GM19023 (cell line): Measurements from ENCODE around the gene TCEANC.

Experiments used
- ATAC-seq: cut with Tn5 transposase; IDR thresholded peaks from one replicate; pipeline ENCODE4 v1.9.1; 2021; ENCODE audit warnings: mild to moderate bottlenecking, moderate library complexity; ENCODE audit not compliant: unreplicated experiment

The TCEANC gene

DNA sequence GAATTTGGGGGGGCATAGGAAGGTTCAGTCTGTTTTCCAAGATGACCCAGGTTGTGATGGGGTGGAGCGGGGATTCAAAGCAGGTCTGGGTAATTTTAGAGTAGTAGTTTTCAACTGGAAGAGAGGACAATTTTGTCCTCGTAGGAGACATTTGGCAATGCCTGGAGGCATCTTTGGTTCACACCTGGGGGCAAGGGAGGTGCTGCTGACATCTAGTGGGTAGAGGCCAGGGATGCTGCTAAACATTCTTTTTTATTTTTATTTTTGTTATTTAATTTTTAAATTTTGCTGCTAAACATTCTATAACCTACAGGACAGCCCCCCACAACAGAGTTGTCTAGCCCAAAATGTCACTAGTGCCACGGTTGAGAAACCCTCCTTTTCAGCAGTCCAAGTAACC is 37.9 kb downstream of the TCEANC start:
- ATAC-seq = no peak

DNA sequence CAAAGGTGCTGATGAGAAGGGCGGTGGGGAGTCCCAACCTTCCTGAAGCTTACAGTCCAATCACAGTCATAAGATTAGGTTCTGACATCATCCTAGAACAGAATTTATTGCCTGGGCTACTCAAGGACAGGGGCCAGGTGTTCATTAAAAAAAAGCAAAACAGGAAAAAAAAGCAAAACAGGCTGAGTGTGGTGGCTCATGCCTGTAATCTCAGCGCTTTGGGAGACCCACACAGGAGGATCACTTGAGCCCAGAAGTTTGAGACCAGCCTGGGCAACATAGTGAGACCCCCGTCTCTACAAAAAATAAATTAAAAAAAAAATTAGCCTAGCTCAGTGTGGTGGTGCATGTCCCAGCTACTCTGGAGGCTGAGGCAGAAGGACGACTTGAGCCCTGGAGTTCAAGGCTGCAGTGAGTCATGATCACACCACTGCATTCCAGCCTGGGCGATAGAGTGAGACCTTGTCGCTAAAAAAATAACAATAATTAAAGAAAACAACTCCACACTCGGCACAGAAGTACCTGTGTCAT is 39.0 kb downstream of the TCEANC start:
- no peak for ATAC-seq

DNA sequence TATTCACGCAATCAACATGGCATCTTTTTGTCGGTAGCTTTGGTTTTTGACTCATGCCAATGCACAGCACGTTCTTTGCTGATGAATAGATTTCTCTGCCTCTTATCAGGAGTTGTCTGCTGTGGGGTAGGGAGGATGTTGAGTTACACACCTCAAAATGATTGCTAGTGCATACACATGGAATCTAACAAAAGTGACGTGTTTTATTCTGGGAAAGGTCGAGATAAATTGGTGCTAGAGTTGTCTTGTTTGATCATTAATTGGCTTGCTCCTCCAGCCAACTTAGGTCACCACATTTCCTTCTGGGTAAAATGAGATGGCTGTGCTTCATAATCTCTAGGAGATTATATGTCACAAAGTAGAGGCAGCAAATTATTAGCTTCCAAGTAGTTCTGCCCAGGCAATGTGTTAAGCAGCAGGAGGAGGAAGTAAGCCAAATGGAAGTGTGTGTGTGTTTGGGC is 39.9 kb downstream of the TCEANC start:
- ATAC-seq = no peak

DNA sequence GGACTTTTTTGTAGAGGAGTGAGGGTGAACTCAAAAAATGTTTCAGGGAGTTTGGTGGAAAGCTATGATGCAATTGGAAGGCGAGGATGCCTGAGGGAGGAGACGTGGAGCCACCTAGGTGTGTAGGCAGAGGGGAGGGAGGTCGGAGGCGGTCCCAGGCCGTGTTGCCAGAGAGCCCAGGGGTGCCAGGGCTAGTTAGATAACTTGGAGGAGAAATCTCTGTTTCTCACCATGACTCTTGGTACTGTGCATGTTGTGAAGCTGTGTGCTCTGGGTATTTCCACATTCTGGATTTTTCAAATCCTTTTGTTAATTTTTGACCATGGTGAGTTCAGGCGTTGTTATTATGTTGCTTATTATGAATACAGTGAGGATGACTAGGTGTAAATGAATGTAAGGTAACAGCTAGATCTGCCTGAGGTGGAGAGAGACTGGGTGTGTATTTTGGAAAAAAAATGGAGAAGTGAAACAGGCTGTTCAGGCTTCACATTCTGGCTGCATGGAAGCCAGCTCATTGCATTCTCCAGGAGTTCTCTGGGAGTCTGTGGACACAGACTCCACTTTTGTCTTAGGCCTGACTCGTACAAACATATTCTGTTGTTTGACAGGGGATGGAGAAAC is 40.5 kb downstream of the TCEANC start:
- no peak for ATAC-seq

DNA sequence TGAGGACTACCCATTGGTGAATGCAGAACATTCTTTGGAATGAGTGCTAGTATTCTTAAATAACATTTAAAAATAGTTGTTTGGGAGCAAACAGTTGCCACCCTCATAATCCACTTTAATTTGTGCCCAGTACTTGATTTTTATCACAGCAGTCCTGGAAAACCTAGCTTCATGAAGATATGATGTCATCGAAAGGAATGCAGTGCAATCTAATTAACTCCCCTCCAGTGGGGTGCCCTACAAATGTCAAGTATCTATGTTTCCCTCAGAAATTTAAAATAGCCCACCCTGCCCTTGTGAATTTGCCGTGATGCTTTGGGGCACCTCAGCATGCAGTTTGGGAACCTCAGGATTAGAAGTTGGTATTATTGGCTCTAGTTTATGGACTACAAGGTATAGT is 41.4 kb downstream of the TCEANC start:
- ATAC-seq = no peak

DNA sequence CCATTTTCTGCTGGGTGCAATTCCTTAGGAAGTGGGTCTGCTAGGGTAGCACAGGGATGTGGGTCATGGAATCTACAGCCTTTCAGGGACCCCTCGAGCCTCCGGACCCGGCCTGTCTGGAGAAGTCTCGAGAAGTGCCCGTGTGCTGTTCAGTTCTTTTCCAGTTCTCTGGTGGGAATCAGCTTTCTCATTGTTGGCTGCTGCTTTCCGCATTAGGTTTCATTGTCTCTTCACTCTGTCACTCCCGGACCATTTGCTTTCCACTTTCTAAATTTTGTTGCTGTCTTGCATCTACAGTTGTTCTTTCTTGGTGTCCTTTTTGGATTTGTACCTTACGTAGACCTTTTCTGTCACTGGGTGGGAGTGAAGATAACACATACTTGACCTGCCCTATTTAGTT is 42.0 kb downstream of the TCEANC start:
- ATAC-seq = no peak

DNA sequence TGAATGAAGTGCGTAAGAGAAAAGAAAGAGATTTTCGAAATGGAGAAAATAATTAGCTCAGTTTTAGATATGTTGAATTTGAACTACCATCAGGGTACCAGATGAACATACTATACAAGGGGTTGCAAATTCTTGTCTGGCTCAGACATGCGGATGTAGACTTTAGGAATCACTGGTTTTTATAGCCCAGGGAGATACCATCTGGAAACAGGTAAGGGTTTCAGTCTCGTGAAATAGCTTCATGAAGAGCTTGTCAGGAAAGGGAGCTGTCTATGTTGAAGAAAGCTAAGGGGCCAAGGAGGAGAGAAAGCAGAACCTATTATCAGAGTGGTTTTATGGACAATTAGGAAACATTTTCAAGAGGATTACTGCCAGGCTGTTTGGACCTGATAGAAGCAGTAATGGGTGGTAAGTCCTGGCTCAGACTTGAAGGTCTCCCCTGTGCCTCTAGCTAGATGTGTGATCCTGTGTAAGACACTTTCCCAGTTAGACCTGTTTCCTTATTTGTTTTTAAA is 42.7 kb downstream of the TCEANC start:
- ATAC-seq = no peak

DNA sequence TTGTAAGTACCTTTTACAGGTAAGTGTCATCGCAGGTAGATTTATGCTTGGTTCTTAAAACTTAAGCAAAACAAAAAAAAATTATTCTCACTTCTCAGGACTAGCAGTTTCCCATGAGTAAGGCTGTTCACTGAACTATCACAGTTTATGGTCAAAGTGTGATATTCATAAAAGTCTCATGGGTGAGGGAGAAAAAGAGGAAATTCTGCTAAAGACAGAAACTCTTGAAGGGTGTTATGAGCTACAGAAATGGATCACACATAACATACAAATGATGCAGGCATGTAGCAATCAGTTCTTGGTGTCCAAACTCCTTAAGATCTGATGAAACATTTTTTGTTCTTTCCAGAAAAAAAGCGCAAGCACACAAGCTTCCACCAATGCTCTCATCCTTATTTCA is 44.5 kb downstream of the TCEANC start:
- ATAC-seq = no peak

DNA sequence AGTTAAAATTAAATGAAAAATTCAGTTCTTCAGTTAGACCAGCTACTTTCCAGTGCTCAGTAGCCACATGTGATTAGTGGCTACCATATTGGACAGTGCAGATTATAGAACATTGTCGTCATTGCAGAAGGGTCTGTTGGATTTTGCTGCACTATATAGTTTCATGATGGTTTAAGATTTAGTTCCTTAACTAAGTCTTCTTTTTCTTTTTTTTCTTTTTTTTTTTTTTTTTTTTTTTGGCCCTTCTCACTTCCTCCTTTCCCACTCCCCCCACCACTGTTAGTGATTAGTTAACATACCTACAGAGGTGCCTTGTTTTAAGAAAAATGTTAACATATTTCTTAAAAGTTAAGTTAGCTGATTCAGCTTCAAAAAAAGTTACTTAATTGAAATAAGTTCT is 45.0 kb downstream of the TCEANC start:
- no peak for ATAC-seq

DNA sequence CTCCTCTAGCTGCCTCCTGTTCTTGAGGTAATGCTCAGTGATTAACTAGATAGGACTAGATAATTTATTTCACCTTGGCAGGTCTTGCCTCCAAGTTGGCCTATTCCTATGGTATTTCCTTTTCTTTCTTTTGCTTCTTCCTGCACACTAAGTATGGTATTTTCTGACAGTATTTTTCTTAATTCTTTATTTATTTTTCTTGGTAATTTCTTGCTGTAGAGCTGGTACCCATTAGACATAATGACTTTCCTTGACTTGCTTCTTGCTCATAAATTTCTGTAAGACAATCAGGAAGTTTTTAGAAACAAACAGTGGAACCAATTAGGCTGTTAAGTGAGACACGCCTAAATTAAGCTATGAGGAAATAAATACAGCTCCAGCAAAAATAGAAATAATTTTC is 45.5 kb downstream of the TCEANC start:
- no peak for ATAC-seq

DNA sequence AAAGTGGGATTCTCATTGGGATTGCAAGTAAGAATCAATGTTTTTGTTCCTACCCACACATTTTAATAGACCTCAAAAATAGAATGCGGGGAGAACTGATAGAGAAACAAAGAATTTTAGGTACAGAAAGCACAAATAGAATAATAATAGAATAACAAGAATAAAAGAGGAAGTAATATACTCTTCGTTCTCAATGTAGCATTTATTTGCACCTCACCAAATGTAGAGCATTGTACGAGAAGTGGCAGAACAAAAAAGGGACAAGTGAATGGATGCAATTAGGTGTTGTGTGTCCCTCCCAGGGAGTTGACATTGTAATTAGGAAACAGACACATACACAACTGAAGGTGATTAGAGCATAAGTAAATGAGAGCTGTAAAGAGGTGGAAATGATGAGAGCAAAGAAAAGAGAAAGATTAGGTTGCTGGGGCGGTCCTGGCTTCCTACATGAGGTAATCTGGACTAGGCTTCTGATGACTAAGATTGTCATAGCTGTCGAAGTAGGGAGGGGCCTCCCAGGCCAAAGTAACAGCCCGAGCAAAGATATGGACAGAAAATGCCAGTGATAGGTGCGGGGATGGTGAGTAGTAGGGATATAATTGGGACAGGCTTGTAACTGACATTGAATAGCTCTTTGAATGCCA is 46.4 kb downstream of the TCEANC start:
- peak; percentile 56 for ATAC-seq

DNA sequence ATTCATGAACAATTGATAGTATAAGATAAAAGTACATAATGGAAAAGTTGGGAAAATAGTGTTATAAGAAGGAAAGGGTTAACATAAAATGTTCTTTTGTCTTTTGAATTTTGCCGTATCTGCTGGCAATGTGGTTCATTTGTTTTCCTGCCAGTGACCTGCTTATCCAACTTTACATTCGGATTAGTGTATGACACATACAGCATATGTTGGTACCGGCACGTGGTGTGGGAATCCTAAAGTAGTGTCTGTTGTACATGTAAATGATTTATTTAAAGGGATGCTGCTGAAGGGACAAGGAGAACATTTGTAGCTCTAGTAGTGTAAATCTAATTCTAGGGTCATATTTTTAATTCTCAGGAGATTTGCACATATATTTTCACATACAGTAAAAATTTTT is 47.4 kb downstream of the TCEANC start:
- no peak for ATAC-seq

DNA sequence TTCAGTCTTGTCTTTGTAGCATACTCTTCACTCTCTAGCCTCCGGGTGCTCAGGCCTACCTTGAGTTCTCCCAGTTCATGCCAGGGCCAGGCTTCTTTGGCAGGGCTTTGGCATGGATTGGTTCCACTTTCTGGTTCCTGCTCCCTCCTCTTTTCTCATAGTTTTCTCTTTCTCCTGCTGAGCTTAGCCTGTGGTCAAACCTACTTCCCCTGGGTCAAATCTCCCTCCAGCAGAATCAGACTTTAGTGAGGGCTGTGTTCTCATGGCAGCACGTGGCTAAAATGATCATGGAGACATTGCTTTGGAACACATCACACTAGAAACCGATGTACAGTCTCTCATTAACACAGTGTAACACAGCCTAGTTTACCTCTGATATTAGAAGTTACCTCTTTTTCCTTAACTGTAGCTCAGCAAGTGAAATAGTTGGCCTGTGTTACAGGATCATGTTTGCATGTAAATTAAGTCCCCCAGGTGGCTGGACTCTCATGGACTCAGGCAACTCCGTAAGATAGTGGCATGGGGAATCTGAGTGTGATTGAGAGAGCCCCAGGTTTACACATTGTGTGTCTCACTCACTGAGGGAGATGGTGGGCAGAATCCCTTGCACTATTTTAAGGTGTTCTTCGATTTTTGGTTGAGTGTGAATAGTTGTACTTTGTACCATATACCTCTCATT is 49.3 kb downstream of the TCEANC start:
- no peak for ATAC-seq

DNA sequence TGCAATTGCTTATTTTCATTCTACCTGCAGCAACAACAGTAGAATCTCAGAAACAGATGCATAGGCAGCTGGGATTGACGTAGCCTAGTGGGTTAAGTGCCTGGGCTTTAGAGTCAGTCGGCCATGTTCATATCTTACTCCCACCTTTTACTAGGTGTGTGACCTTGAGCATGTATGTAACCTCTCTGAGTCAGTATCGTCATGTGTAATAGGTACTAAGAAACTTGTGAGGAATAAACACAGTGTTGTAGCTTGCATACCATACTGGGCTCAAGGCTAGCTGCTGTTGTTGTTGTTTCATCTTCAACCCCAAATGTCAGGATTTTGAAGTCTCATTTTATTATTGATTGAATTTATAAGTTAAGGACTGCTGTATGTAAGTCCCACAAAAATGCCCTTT is 50.2 kb downstream of the TCEANC start:
- ATAC-seq = no peak

DNA sequence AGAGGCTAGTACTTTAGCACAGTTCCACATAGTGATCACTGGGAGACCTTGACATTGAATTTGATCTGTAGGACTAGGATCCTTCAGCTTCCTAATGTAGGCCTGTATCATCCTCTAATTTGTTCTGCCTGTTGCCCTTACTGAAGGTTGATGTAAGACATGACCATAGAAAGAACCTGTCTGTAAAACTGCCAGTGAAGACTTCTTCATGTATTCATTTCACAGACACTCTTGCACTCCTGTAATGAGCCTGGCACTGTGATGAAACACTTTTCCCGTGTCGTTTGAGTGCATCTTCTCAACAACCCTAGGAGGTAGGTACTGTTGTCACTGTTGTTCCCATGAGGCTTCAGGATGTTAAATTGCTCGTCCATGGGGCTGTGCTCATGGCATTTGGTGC is 50.6 kb downstream of the TCEANC start:
- no peak for ATAC-seq

DNA sequence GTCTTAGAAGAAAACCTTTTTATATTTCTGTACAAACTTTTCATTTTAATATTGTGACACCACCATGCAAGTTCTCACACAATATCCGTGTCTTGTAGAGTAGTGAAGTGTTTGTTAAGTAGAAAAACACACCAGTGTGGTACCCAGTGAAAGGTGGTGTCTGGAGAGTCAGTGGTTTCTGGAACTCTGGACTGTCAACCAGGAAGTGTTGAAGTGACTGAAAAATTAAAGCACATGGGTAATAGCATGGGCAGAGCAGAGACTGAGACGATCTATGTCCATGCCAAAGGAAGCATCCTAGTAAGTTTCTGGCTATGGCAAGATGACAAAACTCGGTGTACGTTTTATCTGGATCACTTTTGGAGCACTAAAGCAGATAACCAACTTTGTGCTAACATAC is 58.2 kb downstream of the TCEANC start:
- ATAC-seq = no peak
